NCI-H2107 treated with DMSO at 0.1 percent for 48 hours (cell line): Measurements from ENCODE around the gene COL18A1.
"Not testable (repeated sequence)": the region's sequence is repeated elsewhere in the genome, so short reads cannot be mapped to it uniquely, and the experiment has no call there.

Experiments used
- DNase-seq: peaks from one replicate; lab custom pipeline; 2025; ENCODE audit not compliant: unreplicated experiment; lab: John Stamatoyannopoulos, UW

Gene COL18A1

DNA sequence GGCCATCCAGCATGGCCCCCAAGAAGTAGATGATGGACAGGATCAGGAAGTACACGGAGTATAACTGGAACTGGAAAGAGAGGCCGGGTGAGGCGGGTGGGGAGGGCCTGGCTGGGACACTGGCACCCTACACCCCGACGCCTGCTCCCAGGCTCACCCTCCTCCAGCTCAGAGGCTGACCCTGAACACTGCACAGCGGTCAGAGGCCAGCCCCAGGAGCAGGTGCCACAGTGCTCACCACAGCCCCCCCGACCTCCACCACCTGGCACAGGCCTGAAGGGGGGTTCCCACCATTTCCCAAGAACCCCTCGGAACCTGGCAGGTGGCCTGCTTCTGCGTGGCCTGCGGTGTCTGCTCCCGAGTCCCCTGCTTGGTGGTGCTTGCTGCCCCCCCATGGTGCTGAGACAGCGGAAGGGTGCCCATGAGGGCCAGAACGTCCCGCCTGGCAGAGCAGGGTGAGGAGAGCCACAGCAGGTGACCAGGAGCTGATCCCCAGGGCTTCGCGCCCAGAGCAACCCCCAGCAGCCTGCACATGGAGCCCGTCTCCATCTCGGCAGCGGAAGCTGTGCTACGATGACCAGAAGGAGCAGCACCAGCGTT is 111.2 kb downstream of the COL18A1 start:
- DNase-seq = no peak

DNA sequence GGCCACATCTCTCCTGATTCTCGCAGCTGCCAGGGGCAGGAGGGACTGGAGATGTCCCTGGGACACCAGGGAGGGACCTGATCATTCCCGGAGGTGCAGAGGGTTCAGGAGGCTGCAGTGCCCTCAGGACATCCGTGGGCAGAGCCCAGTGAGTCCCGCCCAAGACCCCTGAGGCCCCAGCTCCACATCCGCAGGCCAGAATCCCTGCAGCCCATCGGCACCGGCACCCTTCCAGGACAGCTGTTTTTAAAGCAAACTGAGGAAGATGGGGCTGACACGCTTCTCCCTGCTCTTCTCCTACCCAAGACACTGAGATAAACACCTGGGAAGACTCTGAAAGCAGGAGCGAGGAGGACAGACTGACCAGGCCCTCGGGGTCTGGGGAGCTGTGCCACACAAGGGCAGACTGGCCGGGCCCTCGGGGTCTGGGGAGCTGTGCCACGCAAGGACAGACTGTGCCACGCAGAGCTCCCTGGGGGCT is 111.7 kb downstream of the COL18A1 start:
- no peak for DNase-seq

DNA sequence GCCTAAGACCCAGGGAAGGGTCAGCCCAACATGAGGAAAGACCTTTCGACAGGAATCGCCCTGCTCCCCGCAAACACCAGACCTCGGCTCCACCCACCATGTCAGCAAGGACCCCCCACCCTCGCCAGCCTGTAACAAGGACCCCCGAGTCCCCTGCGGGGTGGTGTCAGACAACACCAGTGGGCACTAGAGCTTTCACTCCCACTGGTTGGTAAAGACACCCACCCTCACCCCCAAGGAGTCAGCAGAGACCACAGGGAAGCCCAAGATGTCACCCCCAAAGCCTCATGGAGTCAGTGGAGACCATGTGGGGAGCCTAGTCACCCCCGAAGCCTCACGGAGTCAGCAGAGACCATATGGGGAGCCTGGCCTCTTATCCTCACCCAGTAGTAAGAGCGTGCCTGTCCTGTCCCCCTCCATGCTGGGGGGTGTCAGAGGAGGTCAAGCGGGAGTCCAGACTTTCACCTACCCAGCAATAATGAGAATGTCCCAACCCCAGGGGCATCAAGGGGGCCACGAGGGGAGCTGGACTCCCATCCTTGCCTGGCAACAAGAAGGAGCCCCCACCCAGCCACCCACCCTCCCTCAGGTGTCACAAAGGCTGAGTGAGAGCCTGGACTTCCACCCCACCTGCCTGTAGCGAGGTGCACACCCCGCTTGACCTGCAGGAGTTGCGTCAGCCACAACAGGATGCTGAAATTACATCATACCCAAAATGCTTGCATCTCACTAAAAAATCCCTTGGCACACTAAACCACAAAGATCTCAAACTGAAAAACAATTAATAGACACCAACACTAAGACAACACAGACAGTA is 112.5 kb downstream of the COL18A1 start:
- no peak for DNase-seq

DNA sequence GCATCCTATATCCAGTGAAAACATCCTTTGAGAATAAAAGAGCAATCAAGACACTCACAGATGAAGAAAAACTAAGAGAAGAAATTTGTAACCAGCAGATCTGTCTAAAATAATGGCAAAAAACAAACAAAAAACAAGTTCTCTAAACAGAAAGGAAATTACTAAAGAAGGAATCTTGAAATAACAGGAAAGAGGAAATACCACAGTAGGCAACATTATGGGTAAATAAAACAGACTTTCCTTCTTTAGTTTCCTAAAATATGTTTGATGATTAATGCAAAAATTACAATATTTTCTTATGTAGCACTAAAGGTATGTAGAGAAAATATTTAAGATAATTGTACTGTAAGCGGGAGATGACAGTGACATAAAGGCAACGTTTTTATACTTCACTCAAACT is 113.8 kb downstream of the COL18A1 start:
- DNase-seq = no peak

DNA sequence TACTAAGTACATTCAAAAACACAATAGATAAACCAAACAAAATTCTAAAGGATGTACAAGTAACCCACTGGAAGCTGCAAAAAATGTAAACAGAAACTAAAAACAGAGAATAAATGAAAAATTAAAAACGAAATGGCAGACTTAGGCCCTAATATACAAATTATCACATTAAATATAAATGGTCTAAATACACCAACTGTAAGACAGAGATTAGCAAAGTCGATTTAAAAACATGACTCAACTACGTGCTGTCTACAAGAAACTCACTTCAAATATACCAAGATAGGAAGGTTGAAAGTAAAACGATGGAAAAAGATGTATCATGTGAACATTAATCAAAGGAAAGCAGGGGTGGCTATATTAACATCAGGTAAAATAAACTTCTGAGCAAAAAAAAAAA is 114.2 kb downstream of the COL18A1 start:
- no peak for DNase-seq

DNA sequence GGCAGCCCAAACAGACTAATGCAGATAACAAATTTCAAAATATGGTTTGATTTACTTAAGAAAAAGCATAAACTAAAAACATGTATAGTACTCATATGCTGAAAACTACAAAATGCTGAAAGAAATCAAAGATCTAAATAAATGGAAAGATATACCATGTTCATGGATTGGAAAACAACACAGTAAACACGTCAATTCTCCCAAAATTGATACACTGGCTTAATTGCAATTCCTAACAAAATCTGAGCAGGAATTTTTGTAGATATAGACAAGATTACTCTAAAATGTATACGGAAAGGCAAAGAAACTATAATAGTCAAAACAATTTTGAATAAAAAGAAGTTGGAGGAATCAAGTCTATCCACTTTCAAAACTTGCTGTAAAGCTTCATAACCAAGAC is 116.3 kb downstream of the COL18A1 start:
- no peak for DNase-seq

DNA sequence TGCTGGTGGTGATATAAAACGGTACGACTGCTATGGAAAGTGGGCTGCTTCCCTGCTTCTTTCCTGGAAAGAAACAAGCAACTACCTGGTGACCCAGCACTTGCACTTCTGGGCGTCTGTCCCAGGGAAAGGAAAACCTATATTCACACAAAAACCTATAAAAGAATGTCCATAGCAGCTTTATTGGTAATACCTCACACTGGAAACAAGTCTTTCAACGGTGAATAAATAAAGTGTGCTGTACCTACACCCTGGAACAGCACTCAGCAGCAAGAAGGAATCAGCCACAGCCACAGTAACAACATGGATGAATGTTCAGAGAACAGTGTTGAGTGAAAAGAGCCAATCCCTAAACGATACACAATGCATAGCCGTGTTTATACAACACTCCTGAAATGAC is 117.4 kb downstream of the COL18A1 start:
- no peak for DNase-seq

DNA sequence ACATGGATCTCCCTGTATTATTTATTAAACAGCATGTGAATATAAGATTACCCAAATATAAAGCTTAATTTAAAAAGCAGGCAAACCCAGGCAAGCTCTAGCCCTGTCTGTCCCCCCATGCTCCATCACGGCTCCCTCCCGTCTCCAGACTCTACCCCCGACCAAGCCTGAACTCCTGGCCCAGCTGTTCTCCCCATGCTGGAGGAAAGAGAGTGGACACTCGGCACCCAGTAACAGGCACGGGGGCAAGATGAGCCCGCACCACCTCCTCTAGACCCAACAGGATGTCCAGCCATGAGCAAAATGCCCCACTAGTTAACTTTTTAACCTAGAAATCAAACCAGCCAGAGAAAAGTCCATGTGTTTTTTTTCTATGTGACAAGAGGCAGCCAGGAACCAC is 118.0 kb downstream of the COL18A1 start:
- DNase-seq = no peak

DNA sequence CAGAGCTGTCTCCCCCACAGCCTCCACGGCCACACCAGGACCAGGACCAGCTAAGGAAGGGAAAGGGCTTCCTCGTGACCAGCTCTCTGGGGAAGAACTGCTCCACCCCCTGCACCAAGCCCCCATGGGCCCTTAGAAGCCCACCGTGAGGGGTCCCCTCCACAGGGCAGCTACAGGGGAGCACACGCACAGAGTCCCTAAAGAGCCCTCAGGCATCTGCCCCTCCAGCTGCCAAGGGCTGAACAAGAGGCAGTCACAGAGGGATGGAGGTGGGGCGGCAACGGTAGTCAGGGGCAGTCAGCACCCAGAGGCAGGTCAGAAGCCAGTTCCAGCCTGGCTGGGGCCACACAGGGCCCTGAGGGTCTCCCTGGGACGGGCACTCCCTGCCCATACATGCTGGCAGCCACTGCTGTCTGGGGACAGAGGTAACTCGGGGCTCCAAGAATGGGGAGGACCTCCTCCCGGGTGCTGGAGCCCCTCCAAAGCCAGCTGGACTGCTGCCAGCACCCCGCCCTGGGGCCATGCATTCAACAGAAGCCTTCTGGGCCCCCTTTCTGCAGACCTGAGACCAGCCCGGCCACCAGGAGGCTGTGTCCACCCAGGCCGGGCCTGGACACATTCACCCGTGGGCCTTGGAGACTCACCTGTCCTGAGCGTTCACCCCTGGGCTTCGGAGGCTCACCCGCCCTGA is 118.6 kb downstream of the COL18A1 start:
- DNase-seq = no peak

DNA sequence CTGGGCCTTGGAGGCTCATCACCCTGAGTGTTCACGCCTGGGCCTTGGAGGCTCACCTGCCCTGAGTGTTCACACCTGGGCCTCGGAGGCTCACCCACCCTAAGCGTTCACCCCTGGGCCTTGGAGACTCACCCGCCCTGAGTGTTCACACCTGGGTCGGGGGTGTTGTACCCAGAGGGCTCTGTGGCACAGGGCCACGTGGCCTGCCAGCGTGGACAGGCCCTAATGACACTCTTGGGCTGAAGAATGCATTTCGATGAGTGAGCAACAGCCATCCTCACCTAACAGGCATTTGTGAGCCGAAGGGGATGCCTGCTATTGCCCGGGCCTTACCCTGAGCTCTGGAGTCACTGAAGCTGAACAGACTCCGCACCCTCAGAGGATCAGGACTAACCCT is 119.8 kb downstream of the COL18A1 start:
- no peak for DNase-seq

DNA sequence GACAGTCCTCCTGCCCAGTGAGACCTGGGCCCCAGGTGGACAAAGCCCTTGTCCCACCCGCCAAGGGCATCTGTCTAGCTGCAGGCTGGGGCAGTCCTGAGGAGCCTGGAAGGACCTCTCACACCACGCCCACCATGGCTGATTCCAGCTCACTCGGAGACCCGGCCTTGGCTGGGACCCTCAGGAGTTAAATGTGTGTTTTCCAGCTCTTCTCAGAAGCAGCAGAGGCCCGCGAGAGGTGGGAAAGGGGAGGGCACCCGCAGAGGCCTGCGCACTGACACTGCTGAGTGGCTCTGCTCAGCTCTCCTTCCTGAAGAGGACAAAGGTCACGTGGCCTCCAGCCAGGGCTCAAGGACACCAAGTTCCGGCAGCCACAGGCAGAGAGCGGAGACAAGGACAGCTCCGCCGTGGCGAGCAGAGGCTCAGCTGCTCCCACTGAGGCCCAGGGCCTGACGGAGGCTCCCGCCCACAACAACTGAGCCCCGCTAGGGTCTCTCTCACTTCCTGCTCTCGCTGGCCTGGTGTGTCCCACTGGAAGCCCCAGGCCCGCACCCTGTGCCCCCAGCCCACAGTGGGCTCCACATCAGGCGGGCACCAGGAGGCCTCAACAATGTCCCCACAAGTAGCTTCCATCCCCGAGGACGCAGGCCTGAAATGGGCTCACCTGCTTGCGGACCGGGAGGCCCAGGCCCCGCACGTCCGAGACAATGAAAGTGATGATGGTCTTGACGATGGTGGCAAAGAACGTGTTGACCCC is 120.4 kb downstream of the COL18A1 start:
- no peak for DNase-seq

DNA sequence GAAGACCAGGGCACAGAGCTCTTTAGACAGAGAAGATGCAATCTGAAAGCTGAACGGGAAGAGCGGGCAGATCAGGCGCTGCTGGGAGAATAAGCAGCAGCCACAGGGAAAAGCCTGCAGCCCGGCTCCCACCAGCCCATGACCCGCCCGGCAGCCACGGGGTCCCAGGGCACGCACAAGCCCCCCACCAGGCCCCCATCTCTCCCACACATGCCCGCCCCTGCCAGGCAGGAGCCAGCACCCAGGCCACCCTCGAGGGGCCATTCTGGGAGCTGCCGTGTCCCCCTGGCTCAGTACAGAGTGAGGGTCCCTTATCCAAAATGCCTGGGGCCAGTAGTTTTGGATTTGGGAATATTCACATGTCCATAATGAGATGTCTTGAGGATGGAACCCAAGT is 120.9 kb downstream of the COL18A1 start:
- no peak for DNase-seq

DNA sequence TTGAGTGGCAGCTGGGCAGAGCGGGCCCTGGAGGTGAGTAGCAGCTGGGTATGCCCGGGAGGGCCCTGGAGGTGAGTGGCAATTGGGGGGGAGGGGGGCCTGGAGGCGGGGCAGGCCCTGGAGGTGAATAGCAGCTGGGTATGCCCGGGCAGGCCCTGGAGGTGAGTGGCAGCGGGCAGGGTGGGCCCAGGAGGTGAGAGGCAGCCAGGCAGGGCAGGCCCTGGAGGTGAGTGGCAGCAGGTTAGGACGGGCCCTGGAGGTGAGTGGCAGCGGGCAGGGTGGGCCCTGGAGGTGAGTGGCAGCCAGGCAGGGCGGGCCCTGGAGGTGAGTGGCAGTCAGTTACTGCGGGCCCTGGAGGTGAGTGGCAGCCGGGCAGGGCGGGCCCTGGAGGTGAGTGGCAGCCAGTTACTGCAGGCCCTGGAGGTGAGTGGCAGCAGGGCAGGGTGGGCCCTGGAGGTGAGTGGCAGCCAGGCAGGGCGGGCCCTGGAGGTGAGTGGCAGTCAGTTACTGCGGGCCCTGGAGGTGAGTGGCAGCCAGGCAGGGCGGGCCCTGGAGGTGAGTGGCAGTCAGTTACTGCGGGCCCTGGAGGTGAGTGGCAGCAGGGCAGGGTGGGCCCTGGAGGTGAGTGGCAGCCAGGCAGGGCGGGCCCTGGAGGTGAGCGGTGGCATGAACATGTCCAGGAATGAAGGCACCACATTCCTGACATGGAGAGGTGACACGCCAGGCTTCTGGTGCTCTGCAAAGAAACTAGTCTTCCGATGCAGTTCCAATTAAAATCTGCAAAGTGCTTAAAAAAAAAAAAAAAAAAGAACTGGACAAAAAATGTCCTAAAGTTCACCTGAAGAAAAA is 122.4 kb downstream of the COL18A1 start:
- DNase-seq = not testable (repeated sequence)

DNA sequence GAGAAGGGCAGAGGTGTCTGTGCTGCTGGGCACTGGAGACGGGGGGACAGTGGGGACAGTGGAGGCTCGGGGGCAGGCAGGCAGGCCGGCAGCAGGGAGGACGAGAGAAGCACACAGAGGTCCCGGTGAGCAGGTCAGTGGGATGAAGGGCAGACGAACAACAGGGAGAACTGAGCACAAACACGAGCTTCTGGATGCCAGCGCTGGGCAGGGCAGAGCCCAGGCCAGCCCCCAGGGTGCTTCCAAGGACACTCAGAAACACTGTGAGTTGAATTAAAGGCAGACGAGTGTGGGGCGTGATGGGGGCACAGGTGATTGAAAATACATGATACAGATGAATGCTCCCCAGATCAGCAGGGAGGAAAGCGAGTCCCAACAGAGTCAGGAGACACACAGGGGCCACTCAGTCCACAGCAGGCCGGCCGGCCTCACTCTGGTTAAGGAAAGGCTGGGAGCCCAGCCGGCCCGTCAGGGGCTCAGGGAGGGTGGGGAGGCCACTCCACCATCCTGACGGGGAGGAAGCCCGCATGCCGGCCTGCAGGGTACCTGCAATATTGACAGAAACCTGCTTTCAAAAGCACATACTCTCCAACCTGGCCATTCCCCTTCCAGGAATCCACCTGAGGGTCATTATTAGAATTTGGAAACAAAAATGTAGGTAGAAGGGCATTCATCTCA is 123.2 kb downstream of the COL18A1 start:
- no peak for DNase-seq

DNA sequence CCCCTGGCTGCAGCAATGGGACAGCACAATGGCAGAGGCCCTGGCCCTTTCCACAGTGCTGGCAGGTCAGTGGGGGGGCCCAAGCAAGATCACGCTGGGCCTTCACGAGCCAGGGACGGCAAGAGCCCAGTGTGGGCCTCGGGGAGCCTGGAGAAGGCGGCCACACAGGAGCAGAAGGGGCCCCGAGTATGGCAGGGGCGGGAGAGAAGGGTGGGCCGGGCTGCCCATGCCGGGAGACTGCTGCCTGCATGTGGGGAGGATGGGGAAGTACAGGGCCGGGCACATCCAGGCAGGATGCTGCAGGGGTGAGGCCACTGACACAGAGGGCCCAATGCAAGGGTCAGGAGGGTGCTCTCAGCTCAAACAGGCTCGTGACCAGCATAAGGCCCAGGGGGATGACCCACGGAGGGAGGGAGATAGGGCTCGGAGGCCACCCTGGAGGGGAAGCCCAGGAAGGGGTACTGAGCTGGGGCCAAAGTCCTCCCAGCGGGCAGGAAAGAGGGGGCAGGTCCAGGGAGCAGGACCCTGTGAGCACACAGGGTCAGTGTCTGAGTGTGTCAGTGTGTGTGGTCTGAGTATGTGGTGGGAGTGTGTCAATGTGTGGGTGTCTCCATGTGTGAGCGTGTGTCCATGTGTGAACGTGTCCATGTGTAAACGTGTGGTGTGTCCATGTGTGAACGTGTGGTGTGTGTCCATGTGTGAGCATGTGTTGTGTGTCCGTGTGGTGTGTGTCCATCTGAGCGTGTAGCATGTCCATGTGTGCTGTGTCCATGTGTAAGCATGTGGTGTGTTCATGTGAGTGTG is 124.2 kb downstream of the COL18A1 start:
- no peak for DNase-seq

DNA sequence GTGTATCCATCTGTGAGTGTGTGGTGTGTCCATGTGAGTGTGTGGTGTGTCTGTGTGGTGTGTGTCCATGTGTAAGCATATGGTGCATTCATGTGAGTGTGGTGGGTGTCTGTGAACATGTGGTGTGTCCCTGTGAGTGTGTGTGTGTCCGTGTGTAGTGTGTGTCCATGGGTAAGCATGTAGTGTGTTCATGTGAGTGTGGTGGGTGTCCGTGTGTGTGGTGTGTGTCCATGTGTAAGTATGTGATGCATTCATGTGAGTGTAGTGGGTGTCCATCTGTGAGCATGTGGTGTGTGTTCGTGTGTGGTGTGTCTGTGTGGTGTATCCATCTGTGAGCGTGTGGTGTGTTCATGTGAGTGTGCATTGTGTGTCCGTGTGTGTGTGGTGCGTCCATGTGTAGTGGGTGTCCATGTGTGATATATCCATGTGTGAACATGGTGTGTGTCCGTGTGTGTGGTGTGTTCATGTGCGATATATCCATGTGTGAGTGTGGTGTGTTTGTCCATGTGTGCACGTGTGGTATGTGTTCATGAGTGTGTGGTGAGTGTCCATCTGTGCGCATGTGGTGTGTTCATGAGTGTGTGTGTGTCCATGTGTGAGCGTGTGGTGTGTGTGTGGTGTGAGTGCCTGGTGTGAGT is 124.9 kb downstream of the COL18A1 start:
- DNase-seq = no peak

DNA sequence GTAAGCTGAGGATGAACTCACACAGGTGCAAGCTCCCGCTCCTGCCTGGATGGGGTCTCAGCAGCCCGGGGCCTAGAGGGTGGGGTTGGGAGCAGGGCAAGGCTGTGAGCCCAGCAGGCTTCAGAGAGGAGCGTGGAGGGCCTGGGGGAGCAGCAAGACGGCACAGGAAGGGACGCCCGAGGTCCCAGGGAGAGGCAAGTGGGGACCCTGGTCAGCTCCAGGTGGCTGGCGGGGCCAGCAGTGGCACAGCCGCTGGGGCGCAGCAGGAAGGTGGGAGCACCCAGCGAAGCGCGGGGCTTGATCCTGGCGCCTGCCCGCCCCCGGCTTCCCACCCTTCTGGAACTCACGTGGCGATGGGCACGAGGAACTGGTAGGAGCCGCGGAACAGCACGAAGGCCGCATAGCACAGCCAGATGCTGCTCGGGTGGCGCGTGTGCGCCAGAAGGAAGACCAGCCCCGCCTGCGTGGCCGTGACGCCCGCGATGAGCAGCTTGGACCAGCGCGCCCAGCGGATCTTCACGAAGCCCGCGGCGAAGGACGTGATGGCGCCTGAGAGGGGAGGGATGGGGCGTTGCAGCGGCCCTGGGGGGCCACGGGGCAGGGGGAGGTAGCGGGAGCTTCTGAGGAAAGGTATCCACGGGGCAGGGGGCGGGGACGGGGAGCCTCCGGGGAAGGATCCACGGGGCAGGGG is 125.6 kb downstream of the COL18A1 start:
- DNase-seq = no peak

DNA sequence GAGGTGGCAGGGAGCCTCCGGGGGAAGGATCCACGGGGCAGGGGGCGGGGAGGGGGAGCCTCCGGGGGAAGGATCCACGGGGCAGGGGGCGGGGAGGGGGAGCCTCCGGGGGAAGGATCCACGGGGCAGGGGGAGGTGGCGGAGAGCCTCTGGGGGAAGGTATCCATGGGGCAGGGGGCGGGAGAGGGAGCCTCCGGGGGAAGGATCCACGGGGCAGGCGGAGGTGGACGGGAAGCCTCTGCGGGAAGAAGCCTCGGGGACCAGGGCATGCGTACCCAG is 126.1 kb downstream of the COL18A1 start:
- not testable (repeated sequence) for DNase-seq
